ENCODE measurements around the gene BATF2.
"Not testable (repeated sequence)": the region's sequence is repeated elsewhere in the genome, so short reads cannot be mapped to it uniquely, and the experiment has no call there.

Gene BATF2

GRCh38 chr11:65013130-65013887 is 16.5 kb upstream of the BATF2 start:
- no peak for DNase-seq (ENCODE audit: low read depth)

GRCh38 chr11:65008873-65009272 is 12.1 kb upstream of the BATF2 start:
- DNase-seq (ENCODE audit: low read depth) = no peak

GRCh38 chr11:65008016-65008415 is 11.2 kb upstream of the BATF2 start:
- no peak for DNase-seq (ENCODE audit: low read depth)

GRCh38 chr11:65003968-65004367 is 7.2 kb upstream of the BATF2 start:
- DNase-seq (ENCODE audit: low read depth) = not testable (repeated sequence)

GRCh38 chr11:65003282-65003681 is 6.5 kb upstream of the BATF2 start:
- no peak for DNase-seq (ENCODE audit: low read depth)

GRCh38 chr11:65002706-65003105 is 5.9 kb upstream of the BATF2 start:
- DNase-seq (ENCODE audit: low read depth) = no peak

- DNase-seq (ENCODE audit: low read depth) = no peak
Measured at GRCh38 chr11:64999478-64999877, 2.7 kb upstream of the BATF2 start.

GRCh38 chr11:64998690-64999431 is 2.1 kb upstream of the BATF2 start:
- DNase-seq (ENCODE audit: low read depth) = no peak

- DNase-seq (ENCODE audit: low read depth) = no peak
Measured at GRCh38 chr11:64998141-64998540, 1.4 kb upstream of the BATF2 start.

GRCh38 chr11:64996327-64996709 is 453 bp downstream of the BATF2 start:
- no peak for DNase-seq (ENCODE audit: low read depth)

- DNase-seq (ENCODE audit: low read depth) = no peak
Measured at GRCh38 chr11:64994318-64994717, 2.5 kb downstream of the BATF2 start.

- DNase-seq (ENCODE audit: low read depth) = no peak
Measured at GRCh38 chr11:64990222-64990923, 6.4 kb downstream of the BATF2 start.

GRCh38 chr11:64989416-64989815 is 7.4 kb downstream of the BATF2 start:
- DNase-seq (ENCODE audit: low read depth) = no peak

- no peak for DNase-seq (ENCODE audit: low read depth)
Measured at GRCh38 chr11:64987998-64988854, 8.5 kb downstream of the BATF2 start.

- DNase-seq (ENCODE audit: low read depth) = not testable (repeated sequence)
Measured at GRCh38 chr11:64983339-64983738, 13.4 kb downstream of the BATF2 start.

- DNase-seq (ENCODE audit: low read depth) = no peak
Measured at GRCh38 chr11:64976651-64977050, 20.1 kb downstream of the BATF2 start.

- no peak for DNase-seq (ENCODE audit: low read depth)
Measured at GRCh38 chr11:64974124-64974523, 22.6 kb downstream of the BATF2 start.

GRCh38 chr11:64971421-64972233 is 25.1 kb downstream of the BATF2 start, which contains the start of gene MAJIN:
MAJIN (minus strand) TSS chr11:64972108; CDS start chr11:64959405, 12,703 bp downstream.
- DNase-seq (ENCODE audit: low read depth) = no peak

- no peak for DNase-seq (ENCODE audit: low read depth)
Measured at GRCh38 chr11:64970731-64971151, 26.0 kb downstream of the BATF2 start.

- no peak for DNase-seq (ENCODE audit: low read depth)
Measured at GRCh38 chr11:64969209-64969608, 27.6 kb downstream of the BATF2 start.

- DNase-seq (ENCODE audit: low read depth) = no peak
Measured at GRCh38 chr11:64967375-64967774, 29.4 kb downstream of the BATF2 start.
